Measurements from ENCODE around the gene KYNU. TPM values are rescaled to one million over a fixed set of nuclear protein-coding genes. Genes with fewer than 3 reads are reported as not detected.

KYNU gene
- total and polyA plus RNA-seq, 2 donors (not counting 1 experiment from before 2014, with no cell fraction given), result 0.26 to 4.6 TPM

GRCh38 chr2:142848023-142848606 lies 29.3 kb upstream of the KYNU start:
- no peak for DNase-seq (ENCODE audit: low read depth in 2 of 2)
- Histone ChIP-seq H3K4me3 (replicated peaks in 1 of 4; ENCODE audit: control extremely low read depth in 1 of 4, insufficient read depth in 1 of 4, low read depth in 3 of 4, low read length in 4 of 4) (no peak overlapping the region), H3K79me2 (ENCODE audit: control insufficient read depth, insufficient read depth, low read length) (no peaks in the 10 kb centered on the region), H2AFZ (ENCODE audit: low read length) (no peak overlapping the region), H4K20me1 (ENCODE audit: control insufficient read depth, extremely low read depth, insufficient read depth, low read length) (no peaks in the 10 kb centered on the region), H3K4me1 (ENCODE audit: control insufficient read depth, extremely low read depth, insufficient read depth, low read length) (no peaks in the 10 kb centered on the region), H3K27me3 (ENCODE audit: control insufficient read depth, insufficient read depth, low read length) (no peaks in the 10 kb centered on the region), H3K4me2 (ENCODE audit: extremely low read depth, insufficient read depth, low read length) (no peak overlapping the region), H3K36me3 (ENCODE audit: control insufficient read depth, insufficient read depth, low read length) (no peaks in the 10 kb centered on the region), H3K9ac (ENCODE audit: insufficient read depth, low read length) (no peak overlapping the region), H3K9me3 (ENCODE audit: control insufficient read depth, insufficient read depth, low read depth, low read length) (no peaks in the 10 kb centered on the region), H3K27ac (ENCODE audit: insufficient read depth, low read length) (no peak overlapping the region)
- TF ChIP-seq CTCF (conservative IDR thresholded peaks at IDR 0.05 in 1 of 2, IDR thresholded peaks at IDR 0.05 in 1 of 2; ENCODE audit: low read depth in 1 of 2, low read length in 2 of 2) (no peak), EZH2 (IDR thresholded peaks at IDR 0.05; ENCODE audit: low read length, missing control alignments) (no peak)

GRCh38 chr2:142849820-142850219 lies 27.6 kb upstream of the KYNU start:
- Histone ChIP-seq H3K27ac (ENCODE audit: insufficient read depth, low read length) (no peak overlapping the region), H3K4me3 (replicated peaks in 1 of 4; ENCODE audit: control extremely low read depth in 1 of 4, insufficient read depth in 1 of 4, low read depth in 3 of 4, low read length in 4 of 4) (no peak overlapping the region), H3K9me3 (ENCODE audit: control insufficient read depth, insufficient read depth, low read depth, low read length) (no peaks in the 10 kb centered on the region), H3K79me2 (ENCODE audit: control insufficient read depth, insufficient read depth, low read length) (no peaks in the 10 kb centered on the region), H4K20me1 (ENCODE audit: control insufficient read depth, extremely low read depth, insufficient read depth, low read length) (no peaks in the 10 kb centered on the region), H3K36me3 (ENCODE audit: control insufficient read depth, insufficient read depth, low read length) (no peaks in the 10 kb centered on the region), H2AFZ (ENCODE audit: low read length) (no peak overlapping the region), H3K4me1 (ENCODE audit: control insufficient read depth, extremely low read depth, insufficient read depth, low read length) (no peaks in the 10 kb centered on the region), H3K4me2 (ENCODE audit: extremely low read depth, insufficient read depth, low read length) (no peak overlapping the region), H3K9ac (ENCODE audit: insufficient read depth, low read length) (no peak overlapping the region), H3K27me3 (ENCODE audit: control insufficient read depth, insufficient read depth, low read length) (no peaks in the 10 kb centered on the region)
- TF ChIP-seq EZH2 (IDR thresholded peaks at IDR 0.05; ENCODE audit: low read length, missing control alignments) (no peak), CTCF (conservative IDR thresholded peaks at IDR 0.05 in 1 of 2, IDR thresholded peaks at IDR 0.05 in 1 of 2; ENCODE audit: low read depth in 1 of 2, low read length in 2 of 2) (no peak)
- DNase-seq (ENCODE audit: low read depth in 2 of 2), result peak in 1 of 2 donors; percentile 30

- TF ChIP-seq EZH2 (IDR thresholded peaks at IDR 0.05; ENCODE audit: low read length, missing control alignments), result no peak
- TF ChIP-seq CTCF (conservative IDR thresholded peaks at IDR 0.05 in 1 of 2, IDR thresholded peaks at IDR 0.05 in 1 of 2; ENCODE audit: low read depth in 1 of 2, low read length in 2 of 2), result no peak
- Histone ChIP-seq H3K36me3 (ENCODE audit: control insufficient read depth, insufficient read depth, low read length) (no peaks in the 10 kb centered on the region), H3K27ac (ENCODE audit: insufficient read depth, low read length) (no peak overlapping the region), H3K9ac (ENCODE audit: insufficient read depth, low read length) (no peak overlapping the region), H4K20me1 (ENCODE audit: control insufficient read depth, extremely low read depth, insufficient read depth, low read length) (no peaks in the 10 kb centered on the region), H3K79me2 (ENCODE audit: control insufficient read depth, insufficient read depth, low read length) (no peaks in the 10 kb centered on the region), H3K4me3 (replicated peaks in 1 of 4; ENCODE audit: control extremely low read depth in 1 of 4, insufficient read depth in 1 of 4, low read depth in 3 of 4, low read length in 4 of 4) (no peak overlapping the region), H3K27me3 (ENCODE audit: control insufficient read depth, insufficient read depth, low read length) (no peaks in the 10 kb centered on the region), H3K4me1 (ENCODE audit: control insufficient read depth, extremely low read depth, insufficient read depth, low read length) (no peaks in the 10 kb centered on the region), H3K9me3 (ENCODE audit: control insufficient read depth, insufficient read depth, low read depth, low read length) (no peaks in the 10 kb centered on the region), H3K4me2 (ENCODE audit: extremely low read depth, insufficient read depth, low read length) (no peak overlapping the region), H2AFZ (ENCODE audit: low read length) (no peak overlapping the region)
- DNase-seq (ENCODE audit: low read depth in 2 of 2), result no peak
These were observed 23.6 kb upstream of the KYNU start for GRCh38 chr2:142853912-142854311.

Measured in fibroblast of lung (primary cell).